ENCODE measurements around the gene LHX4.

- TF ChIP-seq BHLHE40 (IDR thresholded peaks at IDR 0.05; ENCODE audit: low read depth, low read length) (no peak), CHD1 (IDR thresholded peaks at IDR 0.05; ENCODE audit: low read depth, low read length) (no peak), CTCF (conservative IDR thresholded peaks at IDR 0.05; ENCODE audit: low read depth, low read length) (no peak), RCOR1 (IDR thresholded peaks at IDR 0.05; ENCODE audit: insufficient replicate concordance, low read length) (no peak), MAFK (IDR thresholded peaks at IDR 0.05; ENCODE audit: low read depth, low read length) (no peak), POLR2A (IDR thresholded peaks at IDR 0.05; ENCODE audit: low read depth, low read length) (no peak), FOS (IDR thresholded peaks at IDR 0.05; ENCODE audit: low read depth, low read length) (no peak), MAZ (IDR thresholded peaks at IDR 0.05; ENCODE audit: borderline replicate concordance, low read depth, low read length) (no peak), NFE2L2 (IDR thresholded peaks at IDR 0.05; ENCODE audit: low read depth, low read length) (no peak), USF2 (IDR thresholded peaks at IDR 0.05; ENCODE audit: low read depth, low read length) (no peak), RFX5 (IDR thresholded peaks at IDR 0.05; ENCODE audit: low read depth, low read length) (no peak), SMC3 (IDR thresholded peaks at IDR 0.05; ENCODE audit: low read depth, low read length) (no peak), MXI1 (IDR thresholded peaks at IDR 0.05; ENCODE audit: borderline replicate concordance, low read depth, low read length) (no peak), RAD21 (IDR thresholded peaks at IDR 0.05; ENCODE audit: low read length) (no peak)
Observed at GRCh38 chr1:180201451-180202200, 28.4 kb upstream of the LHX4 start.

Measured in IMR-90 (cell line).